HepG2 (cell line): ENCODE results near the gene DDX11.
"Not testable (repeated sequence)": the region's sequence is repeated elsewhere in the genome, so short reads cannot be mapped to it uniquely, and the experiment has no call there.

Experiments
- BCLAF1 ChIP-seq: fragments of 450-650 bp; IDR thresholded peaks from 2 replicates; pipeline ENCODE4 v1.6.1; 2017; ENCODE audit warnings: mild to moderate bottlenecking
- CTCF ChIP-seq: sonication (generic); formaldehyde crosslinking; IDR thresholded peaks from 2 replicates; pipeline ENCODE4 v1.5.0; 2020; ENCODE audit warnings: mild to moderate bottlenecking, missing genetic modification reagents, moderate library complexity
- POLR2A ChIP-seq, 2 experiments: IDR thresholded peaks; 2 replicates each; pipeline ENCODE4 v1.6.1; 2011; ENCODE audit warnings: low read depth in 2 of 2, low read length in 2 of 2, mild to moderate bottlenecking in 1 of 2, moderate library complexity in 1 of 2; ENCODE audit not compliant: insufficient read depth in 1 of 2
- POLR2AphosphoS5 ChIP-seq: IDR thresholded peaks from 2 replicates; pipeline ENCODE4 v1.6.1; 2012; ENCODE audit warnings: low read depth, low read length
- SIN3A ChIP-seq: IDR thresholded peaks from 2 replicates; pipeline ENCODE4 v1.6.1; 2011; ENCODE audit warnings: low read depth, mild to moderate bottlenecking, control low read depth, low read length, borderline replicate concordance
- SP1 ChIP-seq, 2 experiments: fragments of 450-650 bp in 1 of 2; sonication (generic) in 1 of 2; formaldehyde crosslinking in 1 of 2; IDR thresholded peaks; 2 replicates each; pipeline versions ENCODE4 v1.4.0 to v1.6.1; 2016 to 2020; ENCODE audit warnings: missing genetic modification reagents in 1 of 2
- TBL1XR1 ChIP-seq: fragments of 150-350 bp; IDR thresholded peaks from 2 replicates; pipeline ENCODE4 v1.6.1; 2014; ENCODE audit warnings: borderline replicate concordance, low read length; ENCODE audit not compliant: partially characterized antibody
- ZFP1 ChIP-seq: IDR thresholded peaks from 2 replicates; pipeline ENCODE4 v1.6.1; 2016

GRCh38 chr12:31136581-31136980, 62.9 kb downstream of the DDX11 start:
- not testable (repeated sequence) for TF ChIP-seq POLR2AphosphoS5; TBL1XR1; BCLAF1; POLR2A (IDR thresholded peaks at IDR 0.05; ENCODE audit: insufficient read depth in 1 of 2, low read depth in 2 of 2, low read length in 2 of 2); CTCF (CRISPR knock-in tag); SP1 (IDR thresholded peaks at IDR 0.05); SP1 (CRISPR knock-in tag; IDR thresholded peaks at IDR 0.05); SIN3A; ZFP1 (CRISPR knock-in tag)
